Common myeloid progenitor, CD34-positive (primary cell): ENCODE data around the gene LAMTOR2. TPM values are rescaled to one million over a fixed set of nuclear protein-coding genes. Genes with fewer than 3 reads are reported as not detected.

ENCODE experiments used
- CTCF ChIA-PET: fragments of 350-600 bp; sonication (Branson Sonifier 250); formaldehyde crosslinking; loops from one replicate; lab custom pipeline; 2021; ENCODE audit warnings: antibody characterized with exemption; lab: Charles Lee
- POLR2A ChIA-PET: fragments of 350-600 bp; sonication (Branson Sonifier 250); formaldehyde crosslinking; loops from one replicate; lab custom pipeline; 2021; ENCODE audit warnings: antibody characterized with exemption; lab: Charles Lee
- DNase-seq, 3 donors: peaks; one replicate each; pipeline versions ENCODE4 v3.0.0 to v3.0.0-alpha.2; 2013
- H3K27ac ChIP-seq, 2 experiments: 1 replicate in 1 of 2; 2 replicates in 1 of 2; pipeline ENCODE4 v1.7.0; 2013; ENCODE audit warnings: inconsistent platforms in 2 of 2, low read length in 2 of 2, mild to moderate bottlenecking in 2 of 2, low read depth in 1 of 2, moderate library complexity in 1 of 2; ENCODE audit not compliant: severe bottlenecking in 2 of 2, insufficient read depth in 1 of 2, poor library complexity in 1 of 2
- H3K27me3 ChIP-seq, 5 experiments: replicated peaks in 2 of 5; 1 replicate in 3 of 5; 2 replicates in 2 of 5; pipeline versions ENCODE4 v1.6.1 to v1.7.0; 2013; ENCODE audit warnings: low read length in 4 of 5, mild to moderate bottlenecking in 2 of 5, moderate library complexity in 2 of 5, inconsistent platforms in 1 of 5; ENCODE audit not compliant: insufficient read depth in 5 of 5, control insufficient read depth in 4 of 5
- H3K36me3 ChIP-seq, 4 experiments: 1 replicate in 2 of 4; 2 replicates in 2 of 4; pipeline versions ENCODE4 v1.6.1 to v1.7.0; 2013; ENCODE audit warnings: low read length in 3 of 4, control low read depth in 1 of 4, mild to moderate bottlenecking in 1 of 4; ENCODE audit not compliant: control insufficient read depth in 4 of 4, insufficient read depth in 4 of 4
- H3K4me1 ChIP-seq, 4 experiments: 1 replicate in 3 of 4; 2 replicates in 1 of 4; pipeline versions ENCODE4 v1.6.1 to v1.7.1; 2013; ENCODE audit warnings: low read length in 3 of 4, mild to moderate bottlenecking in 3 of 4, control low read depth in 1 of 4, inconsistent platforms in 1 of 4, moderate library complexity in 1 of 4; ENCODE audit not compliant: control insufficient read depth in 4 of 4, insufficient read depth in 4 of 4; ENCODE audit errors: control extremely low read depth in 1 of 4
- H3K4me3 ChIP-seq, 7 experiments: 1 replicate in 4 of 7; 2 replicates in 3 of 7; pipeline versions ENCODE4 v1.5.1 to v1.7.0; 2013; ENCODE audit warnings: mild to moderate bottlenecking in 7 of 7, low read length in 6 of 7, moderate library complexity in 6 of 7, inconsistent platforms in 2 of 7, low read depth in 2 of 7, control low read depth in 1 of 7; ENCODE audit not compliant: insufficient read depth in 4 of 7, control insufficient read depth in 1 of 7; ENCODE audit errors: extremely low read depth in 1 of 7
- H3K9me3 ChIP-seq, 5 experiments: 1 replicate in 4 of 5; 2 replicates in 1 of 5; pipeline versions ENCODE4 v1.6.1 to v1.7.1; 2013; ENCODE audit warnings: low read length in 4 of 5, mild to moderate bottlenecking in 2 of 5, inconsistent platforms in 1 of 5, low read depth in 1 of 5, moderate library complexity in 1 of 5; ENCODE audit not compliant: control insufficient read depth in 4 of 5, insufficient read depth in 2 of 5; ENCODE audit errors: control extremely low read depth in 1 of 5
- WGBS: methylation state at CpG from one replicate; pipeline ENCODE4 v1.1.5; 2013; ENCODE audit not compliant: insufficient coverage; 5-methylcytosine and 5-hydroxymethylcytosine counted together
- polyA plus RNA-seq: library from polyadenylated mRNA; unstranded; fragments of 120-200 nt; gene quantifications from one replicate; pipeline ENCODE4 v1.2.1, GENCODE V29; 2013

The LAMTOR2 gene
- 54.3 TPM for polyA plus RNA-seq

GRCh38 chr1:156054500-156055280 lies at the start of gene LAMTOR2:
TSS of gene LAMTOR2 (plus strand) at chr1:156054782. CDS start at chr1:156054890, 108 bp downstream.
- peak; percentile 93 to 96 (median 94) for DNase-seq
- ChIA-PET POLR2A (interaction anchor here (0.6 to 0.7 kb wide), 2 partner anchors 56 to 697 kb away, joined by 3 read pairs; no protein-coding TSS in a partner anchor), CTCF (interaction anchor here (0.9 to 1.4 kb wide), 4 partner anchors 8 to 30 kb away, joined by 3 to 6 read pairs (median 4); no protein-coding TSS in a partner anchor)
- Histone ChIP-seq H3K4me1 (peaks cover 8 to 31% (median 22%) of the 10 kb centered on the region in 4 experiments), H3K27me3 (no peaks in the 10 kb centered on the region), H3K27ac (peak within 1 kb of the TSS; percentile 68 to 92), H3K9me3 (no peaks in the 10 kb centered on the region), H3K36me3 (peaks cover under 1 to 35% (median 17%) of the 10 kb centered on the region in 4 experiments), H3K4me3 (peak within 1 kb of the TSS; percentile 79 to 99 (median 95))
- WGBS: 0% methylated on average over 49 of the region's 53 CpGs

- ChIA-PET POLR2A (interaction anchor here (0.6 kb wide), 1 partner anchor 36 kb away, joined by 4 read pairs; no protein-coding TSS in a partner anchor), CTCF (interaction anchor here (1.0 to 5.7 kb wide), 8 partner anchors 9 to 67 kb away, joined by 3 to 28 read pairs (median 6); no protein-coding TSS in a partner anchor)
- no peak overlapping the region for H3K27ac ChIP-seq
- H3K27me3 ChIP-seq: no peaks in the 10 kb centered on the region
- H3K36me3 ChIP-seq: peaks cover 0 to 18% (median 8%) of the 10 kb centered on the region in 4 experiments
- H3K9me3 ChIP-seq: no peaks in the 10 kb centered on the region
- peaks cover 3 to 18% (median 12%) of the 10 kb centered on the region in 4 experiments for H3K4me1 ChIP-seq
- no peak for DNase-seq
- WGBS: 47% methylated on average over 4 of the region's 4 CpGs
- peak overlapping the region in 1 of 7 experiments; percentile 38 for H3K4me3 ChIP-seq
Observed at GRCh38 chr1:156004843-156005584, 49.6 kb upstream of the LAMTOR2 start.

DNA sequence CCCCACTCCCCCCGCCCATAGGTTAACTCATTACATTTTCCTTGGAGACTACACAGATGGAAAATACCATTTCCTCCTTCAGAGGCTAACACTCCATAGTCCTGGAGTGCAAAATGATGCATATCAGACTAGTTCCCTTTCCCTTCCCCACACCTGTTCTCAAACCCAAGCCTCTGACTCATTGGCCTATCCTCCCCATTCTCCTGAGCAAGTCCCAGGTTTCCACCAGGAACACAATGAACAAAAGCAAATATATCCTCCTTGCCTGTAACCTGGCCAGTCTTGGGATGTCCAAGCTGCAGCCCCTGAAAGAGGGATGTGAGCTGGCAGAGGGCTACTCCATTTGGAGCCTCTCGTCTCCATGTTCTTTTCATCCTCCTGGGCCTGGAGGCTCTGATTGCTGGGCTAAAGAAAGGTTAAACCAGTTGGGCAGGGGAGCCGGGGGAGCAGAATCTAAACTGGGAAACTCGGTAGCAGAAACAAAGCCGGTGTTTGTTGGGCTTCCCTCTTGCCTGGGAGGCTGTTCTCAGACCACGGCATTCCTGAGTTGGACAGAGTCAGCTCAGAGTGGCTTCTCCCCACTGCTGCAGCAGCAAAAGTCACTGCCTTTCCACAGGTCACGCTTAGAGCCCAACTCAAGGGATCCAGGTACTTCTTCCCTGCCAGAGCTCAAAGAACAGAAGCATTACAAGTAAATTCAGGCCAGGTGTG lies 47.8 kb upstream of the LAMTOR2 start:
- POLR2A ChIA-PET: interaction anchor here (0.6 to 0.7 kb wide), 2 partner anchors 228 to 242 kb away, joined by 3 to 4 read pairs; no protein-coding TSS in a partner anchor
- no peaks in the 10 kb centered on the region for H3K27me3 ChIP-seq
- H3K4me3 ChIP-seq: no peak overlapping the region
- DNase-seq: no peak
- peaks cover 11 to 35% (median 21%) of the 10 kb centered on the region in 4 experiments for H3K36me3 ChIP-seq
- WGBS: over 99% methylated on average over 6 of the region's 7 CpGs
- CTCF ChIA-PET: interaction anchor here (5.7 kb wide), 1 partner anchor 17 kb away, joined by 28 read pairs; no protein-coding TSS in a partner anchor
- peaks cover 3 to 13% (median 10%) of the 10 kb centered on the region in 4 experiments for H3K4me1 ChIP-seq
- H3K27ac ChIP-seq: no peak overlapping the region
- H3K9me3 ChIP-seq: no peaks in the 10 kb centered on the region

- ChIA-PET POLR2A (no interaction called here), CTCF (interaction anchor here (1.2 to 5.7 kb wide), 4 partner anchors 12 to 19 kb away, joined by 3 to 28 read pairs (median 4); no protein-coding TSS in a partner anchor)
- 83% methylated on average over 3 of the region's 3 CpGs for WGBS
Observed at GRCh38 chr1:156009404-156009803, 45.2 kb upstream of the LAMTOR2 start.

GRCh38 chr1:156012051-156012817 lies 42.3 kb upstream of the LAMTOR2 start:
- DNase-seq: no peak
- Histone ChIP-seq H3K4me3 (no peak overlapping the region), H3K36me3 (peaks cover 26 to 66% (median 46%) of the 10 kb centered on the region in 4 experiments), H3K27me3 (no peaks in the 10 kb centered on the region), H3K9me3 (no peaks in the 10 kb centered on the region), H3K27ac (no peak overlapping the region), H3K4me1 (no peaks in the 10 kb centered on the region)
- 100% methylated on average over 1 of the region's 4 CpGs for WGBS
- POLR2A ChIA-PET: no interaction called here
- CTCF ChIA-PET: no interaction called here

More at GRCh38 chr1:156009404-156009803, 45.2 kb upstream of the LAMTOR2 start:
- H3K9me3 ChIP-seq: no peaks in the 10 kb centered on the region
- peaks cover 3 to 9% (median 8%) of the 10 kb centered on the region in 4 experiments for H3K4me1 ChIP-seq
- H3K27ac ChIP-seq: no peak overlapping the region
- no peak for DNase-seq
- no peak overlapping the region for H3K4me3 ChIP-seq
- peaks cover 19 to 49% (median 36%) of the 10 kb centered on the region in 4 experiments for H3K36me3 ChIP-seq
- no peaks in the 10 kb centered on the region for H3K27me3 ChIP-seq

- H3K27me3 ChIP-seq: no peaks in the 10 kb centered on the region
- no peak for DNase-seq
- ChIA-PET POLR2A (no interaction called here), CTCF (interaction anchor here (0.7 to 1.5 kb wide), 4 partner anchors 11 to 51 kb away, joined by 3 to 6 read pairs (median 4); no protein-coding TSS in a partner anchor)
- no peaks in the 10 kb centered on the region for H3K9me3 ChIP-seq
- H3K4me3 ChIP-seq: no peak overlapping the region
- peaks cover 0 to 4% (median 3%) of the 10 kb centered on the region in 4 experiments for H3K4me1 ChIP-seq
- peaks cover 30 to 61% (median 46%) of the 10 kb centered on the region in 4 experiments for H3K36me3 ChIP-seq
- H3K27ac ChIP-seq: no peak overlapping the region
- WGBS: 93% methylated on average over 3 of the region's 7 CpGs
Observed at GRCh38 chr1:156014829-156015228, 39.8 kb upstream of the LAMTOR2 start.
